RWPE2 (cell line): ENCODE results near the gene TTLL7.

Experiments used
- ATAC-seq: fragments of 200-7000 bp; cut with Tn5 transposase; 3 replicates; pipeline ENCODE4 v1.9.1; 2021; ENCODE audit warnings: low read depth
- DNase-seq: peaks from one replicate; pipeline ENCODE4 v3.0.0-alpha.2; 2020; ENCODE audit warnings: low spot score
- H3K27ac ChIP-seq: fragments of 450-650 bp; 2 replicates; pipeline ENCODE4 v1.5.1; 2017; ENCODE audit warnings: mild to moderate bottlenecking; ENCODE audit not compliant: poor library complexity, severe bottlenecking
- H3K27me3 ChIP-seq: fragments of 250-450 bp; sonication (Bioruptor Pico); 2 replicates; pipeline ENCODE4 v1.5.1; 2021; ENCODE audit warnings: mild to moderate bottlenecking, moderate library complexity; ENCODE audit not compliant: insufficient read depth, poor library complexity, severe bottlenecking
- H3K36me3 ChIP-seq: fragments of 250-450 bp; sonication (Bioruptor Pico); 2 replicates; pipeline ENCODE4 v1.5.1; 2020; ENCODE audit warnings: low read depth, mild to moderate bottlenecking, moderate library complexity
- H3K4me1 ChIP-seq: fragments of 250-450 bp; sonication (Bioruptor Pico); 2 replicates; pipeline ENCODE4 v1.5.1; 2021; ENCODE audit warnings: mild to moderate bottlenecking, moderate library complexity; ENCODE audit not compliant: insufficient read depth, poor library complexity, severe bottlenecking
- H3K4me3 ChIP-seq: fragments of 250-450 bp; sonication (Bioruptor Pico); 2 replicates; pipeline ENCODE4 v1.5.1; 2021; ENCODE audit warnings: mild to moderate bottlenecking, moderate library complexity; ENCODE audit not compliant: severe bottlenecking
- H3K9me3 ChIP-seq: fragments of 250-450 bp; sonication (Bioruptor Pico); 2 replicates; pipeline ENCODE4 v1.5.1; 2021; ENCODE audit warnings: mild to moderate bottlenecking, moderate library complexity; ENCODE audit not compliant: severe bottlenecking
- TF ChIP-seq, protein P1 (sequence below): fragments of 450-650 bp; IDR thresholded peaks from one replicate; pipeline ENCODE4 v1.5.1; 2017; ENCODE audit warnings: mild to moderate bottlenecking, moderate library complexity; ENCODE audit not compliant: poor library complexity, severe bottlenecking

TTLL7 gene

GRCh38 chr1:83950106-83950661, 48.7 kb downstream of the TTLL7 start:
- no peaks in the 10 kb centered on the region for H3K36me3 ChIP-seq
- no peak for DNase-seq
- H3K4me1 ChIP-seq: no peaks in the 10 kb centered on the region
- H3K27ac ChIP-seq: no peak overlapping the region
- TF ChIP-seq, protein P1, sequence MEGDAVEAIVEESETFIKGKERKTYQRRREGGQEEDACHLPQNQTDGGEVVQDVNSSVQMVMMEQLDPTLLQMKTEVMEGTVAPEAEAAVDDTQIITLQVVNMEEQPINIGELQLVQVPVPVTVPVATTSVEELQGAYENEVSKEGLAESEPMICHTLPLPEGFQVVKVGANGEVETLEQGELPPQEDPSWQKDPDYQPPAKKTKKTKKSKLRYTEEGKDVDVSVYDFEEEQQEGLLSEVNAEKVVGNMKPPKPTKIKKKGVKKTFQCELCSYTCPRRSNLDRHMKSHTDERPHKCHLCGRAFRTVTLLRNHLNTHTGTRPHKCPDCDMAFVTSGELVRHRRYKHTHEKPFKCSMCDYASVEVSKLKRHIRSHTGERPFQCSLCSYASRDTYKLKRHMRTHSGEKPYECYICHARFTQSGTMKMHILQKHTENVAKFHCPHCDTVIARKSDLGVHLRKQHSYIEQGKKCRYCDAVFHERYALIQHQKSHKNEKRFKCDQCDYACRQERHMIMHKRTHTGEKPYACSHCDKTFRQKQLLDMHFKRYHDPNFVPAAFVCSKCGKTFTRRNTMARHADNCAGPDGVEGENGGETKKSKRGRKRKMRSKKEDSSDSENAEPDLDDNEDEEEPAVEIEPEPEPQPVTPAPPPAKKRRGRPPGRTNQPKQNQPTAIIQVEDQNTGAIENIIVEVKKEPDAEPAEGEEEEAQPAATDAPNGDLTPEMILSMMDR: no peak
- no peaks in the 10 kb centered on the region for H3K9me3 ChIP-seq
- no peak overlapping the region for H3K4me3 ChIP-seq
- no peaks in the 10 kb centered on the region for H3K27me3 ChIP-seq
- no peak for ATAC-seq

DNA sequence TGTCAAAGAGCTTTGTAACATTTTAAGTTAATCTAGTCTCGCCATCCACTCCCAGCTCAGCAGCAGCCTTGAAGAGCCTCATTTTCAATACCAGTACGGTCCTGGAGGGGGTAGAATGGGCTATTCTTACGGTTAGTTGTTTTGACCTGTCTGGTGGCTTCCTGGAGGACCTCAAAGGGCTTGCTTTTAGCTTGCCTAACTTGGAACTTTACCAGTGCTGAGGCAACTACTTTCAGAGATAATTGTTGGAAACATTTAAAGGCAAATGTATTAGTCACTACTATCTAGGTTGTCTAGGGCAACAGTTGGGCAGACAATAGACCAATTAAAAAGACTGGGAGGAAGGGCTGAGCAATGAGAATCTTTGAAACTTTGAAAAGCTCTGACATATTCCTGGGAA, 56.0 kb downstream of the TTLL7 start:
- Histone ChIP-seq H3K27me3 (no peaks in the 10 kb centered on the region), H3K4me3 (no peak overlapping the region), H3K4me1 (no peaks in the 10 kb centered on the region), H3K9me3 (no peaks in the 10 kb centered on the region), H3K36me3 (no peaks in the 10 kb centered on the region), H3K27ac (no peak overlapping the region)
- ATAC-seq (no peak), DNase-seq (no peak)
- TF ChIP-seq, protein P1: no peak

DNA sequence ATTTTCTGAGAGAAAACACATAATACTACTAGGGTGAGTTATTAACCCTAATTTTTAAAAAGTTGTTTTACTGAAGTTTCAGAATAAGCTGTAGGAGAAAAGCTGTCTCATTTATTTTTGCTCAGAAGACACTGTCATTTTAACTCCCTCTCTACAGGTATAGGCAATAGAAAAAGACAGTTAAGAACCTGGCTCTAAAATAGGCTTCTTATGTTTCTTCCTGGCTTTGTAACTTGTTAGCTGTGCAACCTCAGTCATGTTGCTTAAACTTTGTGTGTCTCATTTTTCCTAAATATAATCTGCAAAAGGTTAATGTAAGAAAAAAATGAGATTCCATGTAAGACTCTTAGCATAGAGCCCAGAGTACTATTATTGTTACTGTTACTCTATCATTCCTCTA, 64.4 kb downstream of the TTLL7 start:
- no peaks in the 10 kb centered on the region for H3K4me1 ChIP-seq
- H3K27me3 ChIP-seq: no peaks in the 10 kb centered on the region
- H3K9me3 ChIP-seq: no peaks in the 10 kb centered on the region
- no peaks in the 10 kb centered on the region for H3K36me3 ChIP-seq
- no peak overlapping the region for H3K4me3 ChIP-seq
- ATAC-seq (no peak), DNase-seq (no peak)
- TF ChIP-seq, protein P1: no peak
- no peak overlapping the region for H3K27ac ChIP-seq

- no peak for DNase-seq
- no peak overlapping the region for H3K4me3 ChIP-seq
- TF ChIP-seq, protein P1: no peak
- no peaks in the 10 kb centered on the region for H3K9me3 ChIP-seq
- ATAC-seq: no peak
- H3K36me3 ChIP-seq: no peaks in the 10 kb centered on the region
- no peak overlapping the region for H3K27ac ChIP-seq
- no peaks in the 10 kb centered on the region for H3K27me3 ChIP-seq
- H3K4me1 ChIP-seq: no peaks in the 10 kb centered on the region
Observed at GRCh38 chr1:83932693-83933092, 66.2 kb downstream of the TTLL7 start.

GRCh38 chr1:83932281-83932680, 66.7 kb downstream of the TTLL7 start:
- no peak overlapping the region for H3K27ac ChIP-seq
- no peak for ATAC-seq
- no peak overlapping the region for H3K4me3 ChIP-seq
- no peaks in the 10 kb centered on the region for H3K9me3 ChIP-seq
- H3K27me3 ChIP-seq: no peaks in the 10 kb centered on the region
- no peaks in the 10 kb centered on the region for H3K4me1 ChIP-seq
- no peaks in the 10 kb centered on the region for H3K36me3 ChIP-seq
- no peak for DNase-seq
- TF ChIP-seq, protein P1: no peak
